ENCODE measurements around the gene CLEC20A. TPM values are rescaled to one million over a fixed set of nuclear protein-coding genes. Genes with fewer than 3 reads are reported as not detected.
"Not testable (repeated sequence)": the region's sequence is repeated elsewhere in the genome, so short reads cannot be mapped to it uniquely, and the experiment has no call there.

CLEC20A gene
- total RNA-seq, 2 donors from 2014 or later = not detected

GRCh38 chr1:178509414-178510007, 12.7 kb upstream of the CLEC20A start:
- H3K4me3 ChIP-seq = no peak overlapping the region
- DNase-seq (no peak), ATAC-seq (no peak)
- no peak for TF ChIP-seq POLR2A (IDR thresholded peaks at IDR 0.05)
- TF ChIP-seq, protein P1, sequence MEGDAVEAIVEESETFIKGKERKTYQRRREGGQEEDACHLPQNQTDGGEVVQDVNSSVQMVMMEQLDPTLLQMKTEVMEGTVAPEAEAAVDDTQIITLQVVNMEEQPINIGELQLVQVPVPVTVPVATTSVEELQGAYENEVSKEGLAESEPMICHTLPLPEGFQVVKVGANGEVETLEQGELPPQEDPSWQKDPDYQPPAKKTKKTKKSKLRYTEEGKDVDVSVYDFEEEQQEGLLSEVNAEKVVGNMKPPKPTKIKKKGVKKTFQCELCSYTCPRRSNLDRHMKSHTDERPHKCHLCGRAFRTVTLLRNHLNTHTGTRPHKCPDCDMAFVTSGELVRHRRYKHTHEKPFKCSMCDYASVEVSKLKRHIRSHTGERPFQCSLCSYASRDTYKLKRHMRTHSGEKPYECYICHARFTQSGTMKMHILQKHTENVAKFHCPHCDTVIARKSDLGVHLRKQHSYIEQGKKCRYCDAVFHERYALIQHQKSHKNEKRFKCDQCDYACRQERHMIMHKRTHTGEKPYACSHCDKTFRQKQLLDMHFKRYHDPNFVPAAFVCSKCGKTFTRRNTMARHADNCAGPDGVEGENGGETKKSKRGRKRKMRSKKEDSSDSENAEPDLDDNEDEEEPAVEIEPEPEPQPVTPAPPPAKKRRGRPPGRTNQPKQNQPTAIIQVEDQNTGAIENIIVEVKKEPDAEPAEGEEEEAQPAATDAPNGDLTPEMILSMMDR (IDR thresholded peaks at IDR 0.05) = no peak
- peaks cover 5% of the 10 kb centered on the region for H3K4me1 ChIP-seq
- intact Hi-C loops (cut with DNase I) = no loop called here
- no peaks in the 10 kb centered on the region for H3K36me3 ChIP-seq (replicated peaks in 1 of 2; ENCODE audit: insufficient read depth in 1 of 2, low read depth in 2 of 2)
- H3K9me3 ChIP-seq = no peaks in the 10 kb centered on the region
- H3K27me3 ChIP-seq = no peaks in the 10 kb centered on the region
- H3K27ac ChIP-seq = no peak overlapping the region
- 74 to 84% methylated on average over 5 of the region's 5 CpGs for WGBS, 2 donors

DNA sequence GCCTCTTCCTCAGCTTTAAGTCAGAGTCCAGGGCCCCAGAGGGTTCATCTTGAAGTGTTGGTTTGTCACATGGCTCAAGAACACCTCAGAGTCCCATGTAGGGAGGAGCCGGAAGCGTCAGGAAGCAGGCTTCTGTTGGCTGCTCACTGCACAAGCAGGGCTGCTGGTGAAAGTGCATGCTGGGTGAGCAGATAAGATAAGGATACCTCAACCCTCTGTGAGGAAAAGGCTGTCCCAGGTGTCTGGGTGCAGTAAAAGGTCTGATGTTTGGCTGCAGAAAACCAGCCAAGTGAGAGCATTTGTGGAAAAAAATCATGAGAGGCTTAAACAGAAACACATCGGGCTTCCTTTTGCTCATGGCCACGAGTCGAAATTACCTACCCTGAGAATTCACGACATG, 9.9 kb upstream of the CLEC20A start:
- WGBS, 2 donors = 44 to 49% methylated on average over 6 of the region's 6 CpGs
- Histone ChIP-seq H3K36me3 (replicated peaks in 1 of 2; ENCODE audit: insufficient read depth in 1 of 2, low read depth in 2 of 2) (no peaks in the 10 kb centered on the region), H3K4me1 (peaks cover 5% of the 10 kb centered on the region), H3K27me3 (no peaks in the 10 kb centered on the region), H3K27ac (no peak overlapping the region), H3K9me3 (no peaks in the 10 kb centered on the region), H3K4me3 (no peak overlapping the region)
- peak in 2 of 4 donors; percentile 15 to 55 for DNase-seq
- no peak for TF ChIP-seq POLR2A (IDR thresholded peaks at IDR 0.05)
- TF ChIP-seq, protein P1 (IDR thresholded peaks at IDR 0.05) = no peak
- peak; percentile 44 for ATAC-seq
- intact Hi-C loops (cut with DNase I) = no loop called here

- ATAC-seq (no peak), DNase-seq (peak in 2 of 4 donors; percentile 28 to 54)
- Histone ChIP-seq H3K27ac (no peak overlapping the region), H3K4me3 (no peak overlapping the region), H3K36me3 (replicated peaks in 1 of 2; ENCODE audit: insufficient read depth in 1 of 2, low read depth in 2 of 2) (no peaks in the 10 kb centered on the region), H3K4me1 (peaks cover 5% of the 10 kb centered on the region), H3K27me3 (no peaks in the 10 kb centered on the region), H3K9me3 (no peaks in the 10 kb centered on the region)
- WGBS, 2 donors = 49% methylated on average over 6 of the region's 6 CpGs
- intact Hi-C loops (cut with DNase I) = no loop called here
- TF ChIP-seq, protein P1 (IDR thresholded peaks at IDR 0.05) = no peak
These were observed 9.4 kb upstream of the CLEC20A start for GRCh38 chr1:178506177-178506576.

- WGBS, 2 donors = 70 to 85% methylated on average over 4 of the region's 4 CpGs
- Histone ChIP-seq H3K36me3 (replicated peaks in 1 of 2; ENCODE audit: insufficient read depth in 1 of 2, low read depth in 2 of 2) (no peaks in the 10 kb centered on the region), H3K27ac (no peak overlapping the region), H3K4me1 (peaks cover 5% of the 10 kb centered on the region), H3K9me3 (no peaks in the 10 kb centered on the region), H3K27me3 (no peaks in the 10 kb centered on the region), H3K4me3 (no peak overlapping the region)
- TF ChIP-seq, protein P1 (IDR thresholded peaks at IDR 0.05) = no peak
- no peak for TF ChIP-seq POLR2A (IDR thresholded peaks at IDR 0.05)
- no peak for ATAC-seq
- no peak for DNase-seq
- intact Hi-C loops (cut with DNase I) = no loop called here
These were observed 7.5 kb upstream of the CLEC20A start for GRCh38 chr1:178504286-178504685.

GRCh38 chr1:178503849-178504248, 7.1 kb upstream of the CLEC20A start:
- intact Hi-C loops (cut with DNase I) = no loop called here
- DNase-seq = no peak
- H3K9me3 ChIP-seq = no peaks in the 10 kb centered on the region

GRCh38 chr1:178503316-178503715, 6.6 kb upstream of the CLEC20A start:
- H3K9me3 ChIP-seq; H3K36me3 ChIP-seq (replicated peaks in 1 of 2; ENCODE audit: insufficient read depth in 1 of 2, low read depth in 2 of 2); ATAC-seq; H3K4me3 ChIP-seq; H3K4me1 ChIP-seq; H3K27ac ChIP-seq; intact Hi-C loops (cut with DNase I); H3K27me3 ChIP-seq; DNase-seq: not testable (repeated sequence)
- 87 to 95% methylated on average over 14 of the region's 14 CpGs for WGBS, 2 donors

More at GRCh38 chr1:178503849-178504248, 7.1 kb upstream of the CLEC20A start:
- no peak for TF ChIP-seq POLR2A (IDR thresholded peaks at IDR 0.05)
- TF ChIP-seq, protein P1 (IDR thresholded peaks at IDR 0.05) = no peak
- WGBS, 2 donors = 58 to 74% methylated on average over 6 of the region's 6 CpGs
- Histone ChIP-seq H3K4me3 (no peak overlapping the region), H3K4me1 (peaks cover 5% of the 10 kb centered on the region), H3K27ac (no peak overlapping the region), H3K27me3 (no peaks in the 10 kb centered on the region), H3K36me3 (replicated peaks in 1 of 2; ENCODE audit: insufficient read depth in 1 of 2, low read depth in 2 of 2) (no peaks in the 10 kb centered on the region)
- ATAC-seq = no peak

Data from body of pancreas (tissue), 4 donors.